GM12873 (cell line): ENCODE data around the gene ITGA6.

Experiments
- TF ChIP-seq, protein P1 (sequence below): IDR thresholded peaks from 2 replicates; pipeline ENCODE4 v1.5.1; 2012; ENCODE audit warnings: low read depth, mild to moderate bottlenecking, moderate library complexity, low read length, control low read depth; ENCODE audit not compliant: insufficient read depth; ENCODE audit errors: missing control alignments

The ITGA6 gene

DNA sequence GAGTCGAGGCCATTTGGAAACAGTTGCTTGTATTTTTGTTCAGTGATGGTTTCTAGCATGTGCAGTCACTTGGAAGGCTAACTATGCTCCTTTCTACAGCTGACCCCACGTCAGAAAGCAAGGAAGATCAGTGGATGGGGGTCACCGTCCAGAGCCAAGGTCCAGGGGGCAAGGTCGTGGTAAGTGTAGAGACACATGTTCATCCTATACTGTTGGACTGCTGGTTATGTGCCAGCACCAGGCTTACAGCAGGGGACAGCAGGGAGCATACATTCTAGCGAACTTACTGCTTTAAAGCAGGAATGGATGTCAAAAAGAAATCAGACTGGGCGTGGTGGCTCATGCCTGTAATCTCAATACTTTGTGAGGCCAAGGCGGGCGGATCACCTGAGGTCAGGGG, 40.0 kb downstream of the ITGA6 start:
- TF ChIP-seq, protein P1, sequence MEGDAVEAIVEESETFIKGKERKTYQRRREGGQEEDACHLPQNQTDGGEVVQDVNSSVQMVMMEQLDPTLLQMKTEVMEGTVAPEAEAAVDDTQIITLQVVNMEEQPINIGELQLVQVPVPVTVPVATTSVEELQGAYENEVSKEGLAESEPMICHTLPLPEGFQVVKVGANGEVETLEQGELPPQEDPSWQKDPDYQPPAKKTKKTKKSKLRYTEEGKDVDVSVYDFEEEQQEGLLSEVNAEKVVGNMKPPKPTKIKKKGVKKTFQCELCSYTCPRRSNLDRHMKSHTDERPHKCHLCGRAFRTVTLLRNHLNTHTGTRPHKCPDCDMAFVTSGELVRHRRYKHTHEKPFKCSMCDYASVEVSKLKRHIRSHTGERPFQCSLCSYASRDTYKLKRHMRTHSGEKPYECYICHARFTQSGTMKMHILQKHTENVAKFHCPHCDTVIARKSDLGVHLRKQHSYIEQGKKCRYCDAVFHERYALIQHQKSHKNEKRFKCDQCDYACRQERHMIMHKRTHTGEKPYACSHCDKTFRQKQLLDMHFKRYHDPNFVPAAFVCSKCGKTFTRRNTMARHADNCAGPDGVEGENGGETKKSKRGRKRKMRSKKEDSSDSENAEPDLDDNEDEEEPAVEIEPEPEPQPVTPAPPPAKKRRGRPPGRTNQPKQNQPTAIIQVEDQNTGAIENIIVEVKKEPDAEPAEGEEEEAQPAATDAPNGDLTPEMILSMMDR: peak; percentile 28

GRCh38 chr2:172470958-172471922, 43.9 kb downstream of the ITGA6 start:
- TF ChIP-seq, protein P1: no peak

- TF ChIP-seq, protein P1: no peak
Measured at GRCh38 chr2:172472446-172473033, 45.2 kb downstream of the ITGA6 start.

GRCh38 chr2:172473167-172473566, 45.8 kb downstream of the ITGA6 start:
- TF ChIP-seq, protein P1: no peak

- TF ChIP-seq, protein P1: no peak
Measured at GRCh38 chr2:172478353-172478752, 51.0 kb downstream of the ITGA6 start.

DNA sequence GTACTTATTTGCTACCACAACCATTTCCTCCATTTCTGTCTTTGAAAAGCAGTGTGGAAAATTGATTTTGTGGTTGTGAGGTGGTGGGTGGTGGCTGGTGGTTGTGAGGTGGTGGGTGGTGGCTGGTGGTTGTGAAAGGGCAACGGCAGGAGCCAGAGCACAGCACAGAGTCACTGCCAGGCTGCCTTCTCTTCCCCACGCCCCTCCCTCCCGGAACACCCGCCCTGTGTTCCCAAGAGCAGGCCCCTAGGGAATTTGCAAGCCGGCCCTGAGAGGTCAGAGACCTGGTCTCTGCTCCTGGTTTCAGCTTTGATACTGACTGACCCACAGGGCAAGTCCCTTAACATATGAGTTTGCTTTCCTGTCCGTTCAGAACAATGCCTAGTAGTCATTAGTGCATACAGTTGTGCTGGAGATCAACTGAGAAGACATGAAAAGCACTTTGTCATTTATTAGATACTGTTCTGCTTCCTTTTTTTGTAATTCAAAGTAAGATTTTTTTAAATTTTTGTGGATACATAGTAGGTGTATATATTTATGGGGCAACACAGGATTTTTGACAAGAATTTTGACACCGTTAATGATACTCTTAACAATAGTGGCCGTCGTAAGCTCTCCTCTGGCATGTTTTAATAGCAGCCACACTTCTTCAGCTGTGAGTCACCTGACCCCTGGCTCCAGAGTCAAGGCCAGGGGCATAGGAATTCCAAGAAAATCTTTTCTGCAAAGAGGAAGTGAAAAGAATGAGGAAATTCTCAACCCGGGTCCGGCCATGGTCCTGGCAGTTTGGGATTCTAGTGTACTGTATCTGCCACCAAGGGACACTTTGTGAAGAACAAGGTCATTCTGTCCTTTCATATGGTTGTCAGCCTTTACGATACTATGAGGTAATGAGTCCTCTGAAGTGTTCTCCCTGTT, 53.2 kb downstream of the ITGA6 start:
- TF ChIP-seq, protein P1: no peak
